ENCODE measurements around the gene STXBP4. TPM values are rescaled to one million over a fixed set of nuclear protein-coding genes. Genes with fewer than 3 reads are reported as not detected.

STXBP4 gene
- total and polyA plus RNA-seq, 7 experiments from 2014 or later, result 3.2 to 12.1 (median 8.6) TPM

- Mint-ChIP-seq H3K9me3 (no peaks in the 10 kb centered on the region), H3K27ac (no peak overlapping the region), H3K4me1 (peaks cover 0 to 4% (median 2%) of the 10 kb centered on the region in 7 donors), H3K36me3 (peaks cover 0 to 12% (median 6%) of the 10 kb centered on the region in 5 donors), H3K27me3 (no peaks in the 10 kb centered on the region), H3K4me3 (no peak overlapping the region)
- no peaks in the 10 kb centered on the region for H3K9me3 ChIP-seq (ENCODE audit: control insufficient read depth in 2 of 3, low read length in 3 of 3)
- no peak overlapping the region for H3K27ac ChIP-seq (ENCODE audit: low read depth, low read length)
- H3K27me3 ChIP-seq (ENCODE audit: control insufficient read depth in 2 of 2, insufficient read depth in 2 of 2, low read length in 2 of 2), result no peaks in the 10 kb centered on the region
- POLR2A ChIA-PET, result no interaction called here
- H3K4me3 ChIP-seq (ENCODE audit: low read length), result no peak overlapping the region
- DNase-seq (no peak), ATAC-seq (no peak)
- no peaks in the 10 kb centered on the region for H3K36me3 ChIP-seq (ENCODE audit: control insufficient read depth in 2 of 3, insufficient read depth in 3 of 3, low read length in 3 of 3)
- CTCF ChIA-PET, result no interaction called here
- intact Hi-C loops (cut with micrococcal nuclease), result no loop called here
- no peaks in the 10 kb centered on the region for H3K4me1 ChIP-seq (ENCODE audit: control insufficient read depth in 2 of 2, insufficient read depth in 2 of 2, low read length in 2 of 2)
These were observed 148.6 kb downstream of the STXBP4 start for GRCh38 chr17:55117164-55117563.

DNA sequence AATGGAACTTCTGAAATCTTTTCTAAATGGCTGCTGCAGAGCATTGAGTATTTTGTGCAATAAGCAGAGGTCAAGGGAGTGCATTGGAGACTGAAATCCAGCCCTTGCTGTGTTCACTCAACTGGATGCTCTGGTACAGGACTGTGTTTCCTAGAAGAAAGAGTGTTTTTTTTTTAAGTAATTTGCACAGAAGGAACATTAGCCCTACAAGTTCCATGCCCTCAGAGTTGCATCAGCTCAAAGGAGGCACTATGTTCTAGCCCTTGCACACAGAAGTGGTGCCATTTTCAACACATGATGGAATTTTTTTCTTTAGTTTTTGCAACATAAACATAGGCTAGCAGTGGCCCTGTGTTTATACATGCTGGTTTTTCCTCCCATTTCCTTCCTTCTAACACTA is 152.1 kb downstream of the STXBP4 start:
- H3K4me1 ChIP-seq (ENCODE audit: control insufficient read depth in 2 of 2, insufficient read depth in 2 of 2, low read length in 2 of 2), result no peaks in the 10 kb centered on the region
- intact Hi-C loops (cut with micrococcal nuclease), result no loop called here
- H3K4me1 Mint-ChIP-seq, result peaks cover 0 to 4% (median 2%) of the 10 kb centered on the region in 7 donors
- H3K4me3 ChIP-seq (ENCODE audit: low read length), result no peak overlapping the region
- no peak overlapping the region for H3K4me3 Mint-ChIP-seq
- H3K36me3 Mint-ChIP-seq, result peaks cover 0 to 10% (median 0%) of the 10 kb centered on the region in 5 donors
- no peaks in the 10 kb centered on the region for H3K9me3 Mint-ChIP-seq
- no peaks in the 10 kb centered on the region for H3K27me3 Mint-ChIP-seq
- ATAC-seq, result no peak
- ChIA-PET CTCF (no interaction called here), POLR2A (no interaction called here)
- H3K27me3 ChIP-seq (ENCODE audit: control insufficient read depth in 2 of 2, insufficient read depth in 2 of 2, low read length in 2 of 2), result no peaks in the 10 kb centered on the region
- no peaks in the 10 kb centered on the region for H3K36me3 ChIP-seq (ENCODE audit: control insufficient read depth in 2 of 3, insufficient read depth in 3 of 3, low read length in 3 of 3)
- no peak overlapping the region for H3K27ac Mint-ChIP-seq
- H3K9me3 ChIP-seq (ENCODE audit: control insufficient read depth in 2 of 3, low read length in 3 of 3), result no peaks in the 10 kb centered on the region
- H3K27ac ChIP-seq (ENCODE audit: low read depth, low read length), result no peak overlapping the region
- DNase-seq, result no peak

DNA sequence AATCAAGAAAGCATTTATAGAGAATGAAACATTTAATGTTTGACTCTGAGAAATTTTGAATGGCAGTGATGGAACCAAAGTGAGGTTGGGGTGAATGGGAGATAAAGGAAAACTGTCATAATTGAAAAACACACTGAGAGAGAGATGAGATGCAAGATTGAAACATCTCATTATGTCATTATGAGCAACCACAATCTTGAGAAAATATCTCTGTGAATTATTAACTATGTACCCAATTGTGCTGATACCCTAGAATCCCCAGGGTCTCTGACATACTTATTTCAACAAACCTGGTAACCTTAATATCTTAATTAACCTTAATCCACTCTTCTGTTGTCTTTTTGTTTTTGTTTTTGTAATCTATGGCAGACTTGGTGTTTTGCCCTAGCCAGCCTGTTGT is 152.7 kb downstream of the STXBP4 start:
- Histone ChIP-seq H3K36me3 (ENCODE audit: control insufficient read depth in 2 of 3, insufficient read depth in 3 of 3, low read length in 3 of 3) (no peaks in the 10 kb centered on the region), H3K27me3 (ENCODE audit: control insufficient read depth in 2 of 2, insufficient read depth in 2 of 2, low read length in 2 of 2) (no peaks in the 10 kb centered on the region), H3K4me3 (ENCODE audit: low read length) (no peak overlapping the region), H3K9me3 (ENCODE audit: control insufficient read depth in 2 of 3, low read length in 3 of 3) (no peaks in the 10 kb centered on the region), H3K4me1 (ENCODE audit: control insufficient read depth in 2 of 2, insufficient read depth in 2 of 2, low read length in 2 of 2) (no peaks in the 10 kb centered on the region), H3K27ac (ENCODE audit: low read depth, low read length) (no peak overlapping the region)
- no peak overlapping the region for H3K27ac Mint-ChIP-seq
- DNase-seq (no peak), ATAC-seq (no peak)
- peaks cover 0 to 2% (median 0%) of the 10 kb centered on the region in 5 donors for H3K27me3 Mint-ChIP-seq
- intact Hi-C loops (cut with micrococcal nuclease), result no loop called here
- peaks cover 0 to 10% (median 0%) of the 10 kb centered on the region in 5 donors for H3K36me3 Mint-ChIP-seq
- CTCF ChIA-PET, result no interaction called here
- no peak overlapping the region for H3K4me3 Mint-ChIP-seq
- peaks cover 0 to 1% (median 0%) of the 10 kb centered on the region in 11 donors for H3K9me3 Mint-ChIP-seq
- peaks cover 0 to 6% (median 2%) of the 10 kb centered on the region in 7 donors for H3K4me1 Mint-ChIP-seq
- POLR2A ChIA-PET, result no interaction called here

GRCh38 chr17:55122114-55122513 is 153.5 kb downstream of the STXBP4 start:
- peaks cover 0 to 2% (median 0%) of the 10 kb centered on the region in 5 donors for H3K27me3 Mint-ChIP-seq
- Histone ChIP-seq H3K27ac (ENCODE audit: low read depth, low read length) (no peak overlapping the region), H3K4me3 (ENCODE audit: low read length) (no peak overlapping the region), H3K27me3 (ENCODE audit: control insufficient read depth in 2 of 2, insufficient read depth in 2 of 2, low read length in 2 of 2) (no peaks in the 10 kb centered on the region), H3K9me3 (ENCODE audit: control insufficient read depth in 2 of 3, low read length in 3 of 3) (no peaks in the 10 kb centered on the region), H3K4me1 (ENCODE audit: control insufficient read depth in 2 of 2, insufficient read depth in 2 of 2, low read length in 2 of 2) (no peaks in the 10 kb centered on the region), H3K36me3 (ENCODE audit: control insufficient read depth in 2 of 3, insufficient read depth in 3 of 3, low read length in 3 of 3) (no peaks in the 10 kb centered on the region)
- H3K4me3 Mint-ChIP-seq, result no peak overlapping the region
- ChIA-PET POLR2A (no interaction called here), CTCF (no interaction called here)
- no peak for DNase-seq
- peaks cover 0 to 1% (median 0%) of the 10 kb centered on the region in 11 donors for H3K9me3 Mint-ChIP-seq
- H3K4me1 Mint-ChIP-seq, result peaks cover 0 to 6% (median 0%) of the 10 kb centered on the region in 7 donors
- peaks cover 0 to 10% (median 0%) of the 10 kb centered on the region in 5 donors for H3K36me3 Mint-ChIP-seq
- intact Hi-C loops (cut with micrococcal nuclease), result no loop called here
- H3K27ac Mint-ChIP-seq, result no peak overlapping the region
- no peak for ATAC-seq

DNA sequence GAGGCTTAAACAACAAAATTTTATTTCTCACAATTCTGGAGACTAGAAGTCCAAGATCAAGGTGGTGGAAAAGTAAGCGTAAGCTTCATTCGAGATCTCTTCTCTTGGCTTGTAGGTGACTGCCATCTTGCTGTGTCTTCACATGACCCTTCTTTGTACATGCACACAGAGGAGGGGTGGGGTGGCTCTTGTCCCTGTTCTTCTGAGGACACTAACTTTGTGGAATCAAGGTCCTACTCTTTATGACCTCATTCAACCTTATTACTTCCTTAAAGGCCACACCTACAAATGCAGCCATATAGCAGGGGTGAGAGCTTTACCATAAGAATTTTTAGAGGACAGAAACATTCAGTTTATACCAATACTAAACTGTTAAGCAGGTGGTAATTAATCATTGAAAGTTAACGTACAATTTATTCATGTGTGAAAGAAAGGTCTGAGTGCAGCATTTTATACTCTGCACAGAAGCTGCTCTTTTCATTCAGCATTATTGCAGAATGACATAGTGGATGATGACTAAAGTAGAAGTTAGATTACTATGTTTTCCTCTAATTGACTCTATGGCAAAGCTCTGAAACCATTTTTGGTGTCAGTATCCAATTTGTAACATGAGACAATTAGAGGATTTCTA is 156.3 kb downstream of the STXBP4 start:
- intact Hi-C loops (cut with micrococcal nuclease), result no loop called here
- H3K4me1 Mint-ChIP-seq, result peaks cover 0 to 6% (median 0%) of the 10 kb centered on the region in 7 donors
- POLR2A ChIA-PET, result no interaction called here
- H3K36me3 Mint-ChIP-seq, result peaks cover 0 to 16% (median 0%) of the 10 kb centered on the region in 5 donors
- ATAC-seq, result no peak
- no peak overlapping the region for H3K4me3 Mint-ChIP-seq
- H3K27ac Mint-ChIP-seq, result no peak overlapping the region
- no peak overlapping the region for H3K27ac ChIP-seq (ENCODE audit: low read depth, low read length)
- H3K27me3 Mint-ChIP-seq, result peaks cover 0 to 2% (median 0%) of the 10 kb centered on the region in 5 donors
- CTCF ChIA-PET, result no interaction called here
- H3K9me3 Mint-ChIP-seq, result peaks cover 0 to 1% (median 0%) of the 10 kb centered on the region in 11 donors
- no peaks in the 10 kb centered on the region for H3K9me3 ChIP-seq (ENCODE audit: control insufficient read depth in 2 of 3, low read length in 3 of 3)
- H3K4me1 ChIP-seq (ENCODE audit: control insufficient read depth in 2 of 2, insufficient read depth in 2 of 2, low read length in 2 of 2), result no peaks in the 10 kb centered on the region
- DNase-seq, result no peak
- H3K36me3 ChIP-seq (ENCODE audit: control insufficient read depth in 2 of 3, insufficient read depth in 3 of 3, low read length in 3 of 3), result no peaks in the 10 kb centered on the region
- H3K4me3 ChIP-seq (ENCODE audit: low read length), result no peak overlapping the region
- no peaks in the 10 kb centered on the region for H3K27me3 ChIP-seq (ENCODE audit: control insufficient read depth in 2 of 2, insufficient read depth in 2 of 2, low read length in 2 of 2)

DNA sequence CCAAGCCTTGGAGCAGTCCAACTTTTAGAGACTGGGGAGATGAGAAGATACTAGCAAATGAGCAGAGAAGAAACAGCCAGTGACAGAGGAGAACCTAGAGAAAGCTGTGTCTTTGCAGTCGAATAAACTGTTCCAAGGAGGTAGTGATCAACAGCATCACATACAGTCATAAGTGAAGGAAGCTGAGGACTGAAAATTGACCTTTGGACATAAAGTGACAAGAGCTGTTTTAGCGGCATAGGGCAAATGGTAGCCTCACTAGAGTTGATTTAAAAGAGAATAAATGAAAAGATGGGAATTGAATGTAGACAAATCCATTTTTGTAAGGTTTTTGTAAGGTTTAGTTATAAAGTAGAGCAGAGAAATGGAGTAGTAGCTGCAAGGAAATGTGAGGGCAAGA is 165.0 kb downstream of the STXBP4 start:
- Mint-ChIP-seq H3K27me3 (peaks cover 0 to 3% (median 0%) of the 10 kb centered on the region in 5 donors), H3K27ac (no peak overlapping the region), H3K9me3 (no peaks in the 10 kb centered on the region), H3K4me3 (no peak overlapping the region), H3K36me3 (peaks cover 0 to 17% (median 0%) of the 10 kb centered on the region in 5 donors), H3K4me1 (peaks cover 0 to 2% (median 0%) of the 10 kb centered on the region in 7 donors)
- POLR2A ChIA-PET, result no interaction called here
- Histone ChIP-seq H3K27me3 (ENCODE audit: control insufficient read depth in 2 of 2, insufficient read depth in 2 of 2, low read length in 2 of 2) (no peaks in the 10 kb centered on the region), H3K4me3 (ENCODE audit: low read length) (no peak overlapping the region), H3K9me3 (ENCODE audit: control insufficient read depth in 2 of 3, low read length in 3 of 3) (no peaks in the 10 kb centered on the region), H3K36me3 (ENCODE audit: control insufficient read depth in 2 of 3, insufficient read depth in 3 of 3, low read length in 3 of 3) (no peaks in the 10 kb centered on the region), H3K27ac (ENCODE audit: low read depth, low read length) (no peak overlapping the region), H3K4me1 (ENCODE audit: control insufficient read depth in 2 of 2, insufficient read depth in 2 of 2, low read length in 2 of 2) (no peaks in the 10 kb centered on the region)
- intact Hi-C loops (cut with micrococcal nuclease), result no loop called here
- no peak for ATAC-seq
- DNase-seq, result no peak
- CTCF ChIA-PET, result no interaction called here

GRCh38 chr17:55134486-55135157 is 166.1 kb downstream of the STXBP4 start:
- ATAC-seq (no peak), DNase-seq (no peak)
- Mint-ChIP-seq H3K27ac (no peak overlapping the region), H3K4me1 (peaks cover 0 to 2% (median 0%) of the 10 kb centered on the region in 7 donors), H3K9me3 (no peaks in the 10 kb centered on the region), H3K27me3 (peaks cover 0 to 3% (median 0%) of the 10 kb centered on the region in 5 donors), H3K4me3 (no peak overlapping the region), H3K36me3 (peaks cover 0 to 14% (median 0%) of the 10 kb centered on the region in 5 donors)
- H3K4me1 ChIP-seq (ENCODE audit: control insufficient read depth in 2 of 2, insufficient read depth in 2 of 2, low read length in 2 of 2), result no peaks in the 10 kb centered on the region
- no peaks in the 10 kb centered on the region for H3K27me3 ChIP-seq (ENCODE audit: control insufficient read depth in 2 of 2, insufficient read depth in 2 of 2, low read length in 2 of 2)
- no peak overlapping the region for H3K4me3 ChIP-seq (ENCODE audit: low read length)
- ChIA-PET POLR2A (no interaction called here), CTCF (no interaction called here)
- intact Hi-C loops (cut with micrococcal nuclease), result no loop called here
- no peaks in the 10 kb centered on the region for H3K36me3 ChIP-seq (ENCODE audit: control insufficient read depth in 2 of 3, insufficient read depth in 3 of 3, low read length in 3 of 3)
- no peak overlapping the region for H3K27ac ChIP-seq (ENCODE audit: low read depth, low read length)
- H3K9me3 ChIP-seq (ENCODE audit: control insufficient read depth in 2 of 3, low read length in 3 of 3), result no peaks in the 10 kb centered on the region
